Liver (tissue), 9 donors: ENCODE measurements around the gene CTAG1B. TPM values are rescaled to one million over a fixed set of nuclear protein-coding genes. Genes with fewer than 3 reads are reported as not detected.

Experiments used
- DNase-seq: peaks from one replicate; pipeline ENCODE4 v3.0.0-alpha.2; 2017; ENCODE audit warnings: low spot score
- H3K27ac ChIP-seq, 2 donors: one replicate each; pipeline ENCODE4 v1.7.0; 2013; ENCODE audit warnings: inconsistent platforms in 2 of 2, low read length in 2 of 2, control low read depth in 1 of 2, low read depth in 1 of 2, mild to moderate bottlenecking in 1 of 2
- H3K27me3 ChIP-seq, 4 donors: one replicate each; pipeline versions ENCODE4 v1.6.1 to v1.7.0; 2013; ENCODE audit warnings: low read length in 3 of 4, inconsistent platforms in 1 of 4, mild to moderate bottlenecking in 1 of 4, moderate library complexity in 1 of 4; ENCODE audit not compliant: control insufficient read depth in 4 of 4, insufficient read depth in 4 of 4
- H3K36me3 ChIP-seq, 4 donors: one replicate each; pipeline versions ENCODE4 v1.6.1 to v1.7.0; 2013; ENCODE audit warnings: low read length in 3 of 4, mild to moderate bottlenecking in 3 of 4, low read depth in 1 of 4, moderate library complexity in 1 of 4; ENCODE audit not compliant: control insufficient read depth in 4 of 4, insufficient read depth in 3 of 4
- H3K4me1 ChIP-seq, 4 donors: one replicate each; pipeline versions ENCODE4 v1.6.1 to v1.7.0; 2013; ENCODE audit warnings: low read length in 3 of 4, mild to moderate bottlenecking in 3 of 4, moderate library complexity in 1 of 4; ENCODE audit not compliant: control insufficient read depth in 4 of 4, insufficient read depth in 4 of 4
- H3K4me3 ChIP-seq, 3 donors: one replicate each; pipeline versions ENCODE4 v1.6.1 to v1.7.0; 2013; ENCODE audit warnings: low read length in 3 of 3, control low read depth in 1 of 3, low read depth in 1 of 3, mild to moderate bottlenecking in 1 of 3
- H3K9ac ChIP-seq, 2 donors: one replicate each; pipeline ENCODE4 v1.7.0; 2013; ENCODE audit warnings: low read length in 2 of 2, mild to moderate bottlenecking in 2 of 2, moderate library complexity in 2 of 2, control low read depth in 1 of 2, low read depth in 1 of 2
- H3K9me3 ChIP-seq, 4 donors: one replicate each; pipeline versions ENCODE4 v1.6.1 to v1.7.0; 2013; ENCODE audit warnings: low read length in 3 of 4; ENCODE audit not compliant: control insufficient read depth in 4 of 4
- FOXA2 ChIP-seq: IDR thresholded peaks from 2 replicates; pipeline ENCODE4 v1.6.1; 2016; ENCODE audit warnings: antibody characterized with exemption
- HNF4G ChIP-seq: IDR thresholded peaks from 2 replicates; pipeline ENCODE4 v1.6.1; 2016; ENCODE audit warnings: antibody characterized with exemption
- NR2F2 ChIP-seq: IDR thresholded peaks from 2 replicates; pipeline ENCODE4 v1.6.1; 2016; ENCODE audit warnings: antibody characterized with exemption
- RAD21 ChIP-seq, 2 donors: IDR thresholded peaks; 2 replicates each; pipeline ENCODE4 v1.6.1; 2016; ENCODE audit warnings: antibody characterized with exemption in 2 of 2, mild to moderate bottlenecking in 2 of 2
- RXRA ChIP-seq, 2 donors: IDR thresholded peaks; 2 replicates each; pipeline ENCODE4 v1.6.1; 2017 to 2018; ENCODE audit warnings: antibody characterized with exemption in 2 of 2, mild to moderate bottlenecking in 1 of 2
- SP1 ChIP-seq: IDR thresholded peaks from 2 replicates; pipeline ENCODE4 v1.6.1; 2018; ENCODE audit warnings: antibody characterized with exemption, mild to moderate bottlenecking
- TAF1 ChIP-seq: conservative IDR thresholded peaks from 2 replicates; pipeline ENCODE4 v1.6.1; 2016; ENCODE audit warnings: antibody characterized with exemption, mild to moderate bottlenecking
- YY1 ChIP-seq: IDR thresholded peaks from 2 replicates; pipeline ENCODE4 v1.6.1; 2016; ENCODE audit warnings: antibody characterized with exemption, mild to moderate bottlenecking
- WGBS: extraction: QIAGEN DNeasy Blood & Tissue Kit; methylation state at CpG from one replicate; pipeline ENCODE4 v1.1.7; 2013; 5-methylcytosine and 5-hydroxymethylcytosine counted together
- polyA plus RNA-seq, 2 donors: library from polyadenylated mRNA; stranded (reverse) in 1 of 2; unstranded in 1 of 2; fragments of 200-250 nt in 1 of 2; fragments of >200 nt in 1 of 2; fragmentation: Nextera tagmentation in 1 of 2; extraction: Ambion mirVana in 1 of 2; gene quantifications; one replicate each; pipeline versions ENCODE4 v1.2.1 to v1.2.3, GENCODE V29; 2013 to 2015
- total RNA-seq, 2 donors: library from RNA; depleted of rRNA; stranded (reverse); fragments of >200 nt; gene quantifications; one replicate each; pipeline ENCODE4 v1.2.3, GENCODE V29; 2014
- TF ChIP-seq, protein P1 (sequence below): IDR thresholded peaks from 2 replicates; pipeline ENCODE4 v1.6.1; 2016; ENCODE audit warnings: antibody characterized with exemption
- TF ChIP-seq, protein P2 (sequence below): IDR thresholded peaks from 2 replicates; pipeline ENCODE4 v1.6.1; 2016; ENCODE audit warnings: antibody characterized with exemption
- TF ChIP-seq, protein P3 (sequence below): IDR thresholded peaks from 2 replicates; pipeline ENCODE4 v1.6.1; 2016; ENCODE audit warnings: antibody characterized with exemption, mild to moderate bottlenecking
- TF ChIP-seq, protein P4 (sequence below): IDR thresholded peaks from 2 replicates; pipeline ENCODE4 v1.6.1; 2016; ENCODE audit warnings: antibody characterized with exemption
- donor health status: healthy.
- donor health status: healthy.
- donor health status: healthy.
- donor health status: healthy.
- donor health status: healthy.

Gene CTAG1B
- total and polyA plus RNA-seq, 4 donors, result not detected

DNA sequence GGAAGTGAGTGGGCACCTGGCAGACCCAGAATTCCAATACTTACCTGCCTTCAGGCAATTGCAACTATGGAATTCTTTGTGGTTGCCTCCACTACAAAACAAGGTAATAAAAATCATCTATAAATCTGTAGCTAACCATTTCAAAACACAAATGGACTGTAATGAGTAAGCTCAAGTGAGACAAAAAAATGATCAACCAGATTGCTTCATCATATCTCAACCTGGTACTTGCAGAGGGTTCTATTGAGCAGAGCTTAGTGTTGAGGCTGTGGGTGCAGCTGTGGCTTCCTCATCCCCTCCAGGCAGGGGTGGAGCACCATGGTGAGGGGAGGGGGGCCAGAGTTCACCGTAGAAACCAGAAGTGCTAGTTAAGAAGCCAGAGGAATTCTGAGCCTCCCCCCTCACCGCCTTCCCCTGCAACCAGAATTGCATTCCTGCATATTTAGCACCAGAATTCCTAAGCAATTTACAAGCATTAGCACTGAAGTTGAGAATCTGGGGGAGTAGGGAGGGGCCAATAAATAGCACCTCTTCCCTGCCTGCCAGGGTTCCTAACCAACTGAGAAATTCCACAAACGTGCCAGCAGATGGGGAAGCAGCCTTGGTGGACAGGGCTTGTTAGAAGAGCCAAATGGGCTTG, 22.7 kb downstream of the CTAG1B start:
- Histone ChIP-seq H3K27me3 (peaks cover 0 to 5% (median 0%) of the 10 kb centered on the region in 4 donors), H3K9me3 (peaks cover 0 to 3% (median 0%) of the 10 kb centered on the region in 4 donors), H3K4me3 (no peak overlapping the region), H3K4me1 (no peaks in the 10 kb centered on the region), H3K27ac (no peak overlapping the region), H3K36me3 (no peaks in the 10 kb centered on the region), H3K9ac (no peak overlapping the region)
- no peak for TF ChIP-seq SP1
- no peak for DNase-seq
- 17% methylated on average over 3 of the region's 3 CpGs for WGBS

DNA sequence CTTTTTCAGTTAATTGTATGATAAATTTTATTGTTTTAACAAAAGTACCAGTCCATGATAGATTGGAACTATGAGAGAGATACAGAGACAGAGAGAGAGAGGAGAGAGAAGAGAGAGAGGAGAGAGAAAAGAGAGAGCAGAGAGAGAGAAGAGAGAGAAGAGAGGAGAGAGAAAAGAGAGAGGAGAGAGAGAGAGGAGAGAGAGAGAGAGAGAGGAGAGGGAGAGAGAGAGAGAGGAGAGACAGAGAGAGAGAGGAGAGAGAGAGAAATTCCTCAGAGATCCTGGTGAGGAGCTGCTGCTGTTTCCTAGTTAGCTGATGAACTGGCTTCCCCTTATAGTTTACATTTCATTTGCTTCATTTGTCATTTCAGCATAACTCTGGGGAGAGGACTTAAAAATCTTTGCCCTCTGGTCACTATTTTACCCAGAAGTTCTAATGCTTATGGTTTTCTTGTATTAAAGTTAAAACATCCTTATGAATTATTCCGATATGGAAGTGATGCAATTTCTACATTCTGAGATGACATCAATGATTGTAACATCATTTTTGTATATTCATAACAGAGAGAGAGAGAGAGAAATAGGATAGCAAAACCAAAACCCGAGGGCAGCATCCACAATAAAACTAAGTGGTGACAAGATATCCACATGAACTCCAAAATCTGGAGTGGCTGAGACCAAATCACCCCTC, 23.4 kb downstream of the CTAG1B start:
- 55% methylated on average over 2 of the region's 2 CpGs for WGBS
- no peak overlapping the region for H3K9ac ChIP-seq
- no peaks in the 10 kb centered on the region for H3K36me3 ChIP-seq
- H3K27ac ChIP-seq, result no peak overlapping the region
- TF ChIP-seq FOXA2 (no peak), YY1 (no peak), TAF1 (no peak), HNF4G (no peak), RAD21 (IDR thresholded peaks at IDR 0.05) (no peak)
- TF ChIP-seq, protein P1, sequence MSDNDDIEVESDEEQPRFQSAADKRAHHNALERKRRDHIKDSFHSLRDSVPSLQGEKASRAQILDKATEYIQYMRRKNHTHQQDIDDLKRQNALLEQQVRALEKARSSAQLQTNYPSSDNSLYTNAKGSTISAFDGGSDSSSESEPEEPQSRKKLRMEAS, result no peak
- TF ChIP-seq, protein P2, sequence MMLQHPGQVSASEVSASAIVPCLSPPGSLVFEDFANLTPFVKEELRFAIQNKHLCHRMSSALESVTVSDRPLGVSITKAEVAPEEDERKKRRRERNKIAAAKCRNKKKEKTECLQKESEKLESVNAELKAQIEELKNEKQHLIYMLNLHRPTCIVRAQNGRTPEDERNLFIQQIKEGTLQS, result no peak
- TF ChIP-seq, protein P3, sequence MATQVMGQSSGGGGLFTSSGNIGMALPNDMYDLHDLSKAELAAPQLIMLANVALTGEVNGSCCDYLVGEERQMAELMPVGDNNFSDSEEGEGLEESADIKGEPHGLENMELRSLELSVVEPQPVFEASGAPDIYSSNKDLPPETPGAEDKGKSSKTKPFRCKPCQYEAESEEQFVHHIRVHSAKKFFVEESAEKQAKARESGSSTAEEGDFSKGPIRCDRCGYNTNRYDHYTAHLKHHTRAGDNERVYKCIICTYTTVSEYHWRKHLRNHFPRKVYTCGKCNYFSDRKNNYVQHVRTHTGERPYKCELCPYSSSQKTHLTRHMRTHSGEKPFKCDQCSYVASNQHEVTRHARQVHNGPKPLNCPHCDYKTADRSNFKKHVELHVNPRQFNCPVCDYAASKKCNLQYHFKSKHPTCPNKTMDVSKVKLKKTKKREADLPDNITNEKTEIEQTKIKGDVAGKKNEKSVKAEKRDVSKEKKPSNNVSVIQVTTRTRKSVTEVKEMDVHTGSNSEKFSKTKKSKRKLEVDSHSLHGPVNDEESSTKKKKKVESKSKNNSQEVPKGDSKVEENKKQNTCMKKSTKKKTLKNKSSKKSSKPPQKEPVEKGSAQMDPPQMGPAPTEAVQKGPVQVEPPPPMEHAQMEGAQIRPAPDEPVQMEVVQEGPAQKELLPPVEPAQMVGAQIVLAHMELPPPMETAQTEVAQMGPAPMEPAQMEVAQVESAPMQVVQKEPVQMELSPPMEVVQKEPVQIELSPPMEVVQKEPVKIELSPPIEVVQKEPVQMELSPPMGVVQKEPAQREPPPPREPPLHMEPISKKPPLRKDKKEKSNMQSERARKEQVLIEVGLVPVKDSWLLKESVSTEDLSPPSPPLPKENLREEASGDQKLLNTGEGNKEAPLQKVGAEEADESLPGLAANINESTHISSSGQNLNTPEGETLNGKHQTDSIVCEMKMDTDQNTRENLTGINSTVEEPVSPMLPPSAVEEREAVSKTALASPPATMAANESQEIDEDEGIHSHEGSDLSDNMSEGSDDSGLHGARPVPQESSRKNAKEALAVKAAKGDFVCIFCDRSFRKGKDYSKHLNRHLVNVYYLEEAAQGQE, result no peak
- H3K4me3 ChIP-seq, result no peak overlapping the region
- DNase-seq, result no peak
- H3K9me3 ChIP-seq, result peaks cover 0 to 3% (median 0%) of the 10 kb centered on the region in 4 donors
- peaks cover 0 to 5% (median 0%) of the 10 kb centered on the region in 4 donors for H3K27me3 ChIP-seq
- no peaks in the 10 kb centered on the region for H3K4me1 ChIP-seq

DNA sequence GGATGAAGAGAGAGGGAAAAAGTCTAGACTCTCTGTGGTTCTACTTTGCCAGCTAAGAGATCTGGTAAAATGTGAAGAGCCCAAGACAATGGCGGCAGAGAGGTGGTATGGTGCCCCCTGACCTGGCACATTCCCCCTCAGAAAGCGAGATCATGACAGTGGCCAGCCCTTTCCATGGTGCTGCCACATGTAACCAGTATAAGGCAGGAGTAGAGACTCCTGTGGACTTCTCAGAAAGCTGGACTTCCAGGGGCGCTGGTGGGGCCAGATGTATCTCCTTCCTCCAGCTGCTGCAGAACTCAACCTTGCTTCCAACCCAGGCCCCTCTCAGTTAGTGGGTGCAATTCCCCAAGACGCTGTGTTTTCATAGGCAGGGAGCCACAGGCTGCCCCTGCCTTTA, 24.6 kb downstream of the CTAG1B start:
- no peak overlapping the region for H3K27ac ChIP-seq
- no peaks in the 10 kb centered on the region for H3K4me1 ChIP-seq
- WGBS, result 82% methylated on average over 4 of the region's 4 CpGs
- no peak overlapping the region for H3K9ac ChIP-seq
- peaks cover 0 to 3% (median 0%) of the 10 kb centered on the region in 4 donors for H3K9me3 ChIP-seq
- no peak for TF ChIP-seq RXRA (IDR thresholded peaks at IDR 0.05)
- TF ChIP-seq, protein P4, sequence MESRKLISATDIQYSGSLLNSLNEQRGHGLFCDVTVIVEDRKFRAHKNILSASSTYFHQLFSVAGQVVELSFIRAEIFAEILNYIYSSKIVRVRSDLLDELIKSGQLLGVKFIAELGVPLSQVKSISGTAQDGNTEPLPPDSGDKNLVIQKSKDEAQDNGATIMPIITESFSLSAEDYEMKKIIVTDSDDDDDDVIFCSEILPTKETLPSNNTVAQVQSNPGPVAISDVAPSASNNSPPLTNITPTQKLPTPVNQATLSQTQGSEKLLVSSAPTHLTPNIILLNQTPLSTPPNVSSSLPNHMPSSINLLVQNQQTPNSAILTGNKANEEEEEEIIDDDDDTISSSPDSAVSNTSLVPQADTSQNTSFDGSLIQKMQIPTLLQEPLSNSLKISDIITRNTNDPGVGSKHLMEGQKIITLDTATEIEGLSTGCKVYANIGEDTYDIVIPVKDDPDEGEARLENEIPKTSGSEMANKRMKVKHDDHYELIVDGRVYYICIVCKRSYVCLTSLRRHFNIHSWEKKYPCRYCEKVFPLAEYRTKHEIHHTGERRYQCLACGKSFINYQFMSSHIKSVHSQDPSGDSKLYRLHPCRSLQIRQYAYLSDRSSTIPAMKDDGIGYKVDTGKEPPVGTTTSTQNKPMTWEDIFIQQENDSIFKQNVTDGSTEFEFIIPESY, result no peak
- no peak for TF ChIP-seq YY1
- no peak for TF ChIP-seq NR2F2
- TF ChIP-seq, protein P1, result no peak
- TF ChIP-seq, protein P2, result no peak
- TF ChIP-seq SP1, result no peak
- no peak for TF ChIP-seq TAF1
- DNase-seq, result no peak
- no peaks in the 10 kb centered on the region for H3K36me3 ChIP-seq
- H3K4me3 ChIP-seq, result no peak overlapping the region
- peaks cover 0 to 5% (median 0%) of the 10 kb centered on the region in 4 donors for H3K27me3 ChIP-seq
